ENCODE data around the gene CCDC51.

Gene CCDC51

GRCh38 chr3:48422681-48423080, 17.2 kb downstream of the CCDC51 start:
- TF ChIP-seq CTCF (IDR thresholded peaks at IDR 0.05; ENCODE audit: low read depth, low read length) (no peak), EZH2phosphoT487 (IDR thresholded peaks at IDR 0.05; ENCODE audit: low read depth) (no peak)
- no peak overlapping the region for H3K27ac ChIP-seq (ENCODE audit: low read length)
- no peaks in the 10 kb centered on the region for H3K9me3 ChIP-seq (ENCODE audit: insufficient read depth, low read length)
- peaks cover 4% of the 10 kb centered on the region; the same call in 1 of the 2 replicates for H4K20me1 ChIP-seq (ENCODE audit: insufficient read depth, low read length)
- no peaks in the 10 kb centered on the region for H3K27me3 ChIP-seq (ENCODE audit: low read depth, low read length)
- peaks cover 13% of the 10 kb centered on the region; the same call in 1 of the 2 replicates for H3K4me1 ChIP-seq (ENCODE audit: low read length)
- peaks cover 4% of the 10 kb centered on the region for H3K36me3 ChIP-seq (replicated peaks; ENCODE audit: low read depth, low read length)
- no peak overlapping the region for H3K4me3 ChIP-seq (ENCODE audit: low read length)
- no peak overlapping the region for H3K9ac ChIP-seq (ENCODE audit: low read length)
- no peak overlapping the region for H3K4me2 ChIP-seq (ENCODE audit: low read length)
- peaks cover 18% of the 10 kb centered on the region for H3K79me2 ChIP-seq (ENCODE audit: low read length)
- no peak overlapping the region for H2AFZ ChIP-seq (ENCODE audit: low read depth, low read length)

GRCh38 chr3:48422272-48422671, 17.6 kb downstream of the CCDC51 start:
- TF ChIP-seq CTCF (IDR thresholded peaks at IDR 0.05; ENCODE audit: low read depth, low read length) (peak; percentile 39), EZH2phosphoT487 (IDR thresholded peaks at IDR 0.05; ENCODE audit: low read depth) (no peak)
- no peak overlapping the region for H3K4me2 ChIP-seq (ENCODE audit: low read length)
- peaks cover 9% of the 10 kb centered on the region; the same call in 1 of the 2 replicates for H3K4me1 ChIP-seq (ENCODE audit: low read length)
- no peak overlapping the region for H2AFZ ChIP-seq (ENCODE audit: low read depth, low read length)
- H3K36me3 ChIP-seq (replicated peaks; ENCODE audit: low read depth, low read length), result peaks cover 4% of the 10 kb centered on the region
- no peak overlapping the region for H3K9ac ChIP-seq (ENCODE audit: low read length)
- H3K4me3 ChIP-seq (ENCODE audit: low read length), result no peak overlapping the region
- H3K9me3 ChIP-seq (ENCODE audit: insufficient read depth, low read length), result no peaks in the 10 kb centered on the region
- peaks cover 4% of the 10 kb centered on the region; the same call in 1 of the 2 replicates for H4K20me1 ChIP-seq (ENCODE audit: insufficient read depth, low read length)
- no peak overlapping the region for H3K27ac ChIP-seq (ENCODE audit: low read length)
- H3K27me3 ChIP-seq (ENCODE audit: low read depth, low read length), result no peaks in the 10 kb centered on the region
- peaks cover 14% of the 10 kb centered on the region for H3K79me2 ChIP-seq (ENCODE audit: low read length)

GRCh38 chr3:48420561-48420960, 19.4 kb downstream of the CCDC51 start:
- H3K36me3 ChIP-seq (replicated peaks; ENCODE audit: low read depth, low read length), result peaks cover 4% of the 10 kb centered on the region
- no peaks in the 10 kb centered on the region for H3K9me3 ChIP-seq (ENCODE audit: insufficient read depth, low read length)

GRCh38 chr3:48419597-48419996, 20.3 kb downstream of the CCDC51 start:
- Histone ChIP-seq H3K79me2 (ENCODE audit: low read length) (no peaks in the 10 kb centered on the region), H2AFZ (ENCODE audit: low read depth, low read length) (no peak overlapping the region), H3K36me3 (replicated peaks; ENCODE audit: low read depth, low read length) (peaks cover 4% of the 10 kb centered on the region), H3K4me2 (ENCODE audit: low read length) (no peak overlapping the region), H3K4me3 (ENCODE audit: low read length) (no peak overlapping the region), H3K27ac (ENCODE audit: low read length) (no peak overlapping the region), H3K4me1 (ENCODE audit: low read length) (peaks cover 4% of the 10 kb centered on the region; the same call in 1 of the 2 replicates), H3K9ac (ENCODE audit: low read length) (no peak overlapping the region), H4K20me1 (ENCODE audit: insufficient read depth, low read length) (no peaks in the 10 kb centered on the region; the same call in 1 of the 2 replicates), H3K9me3 (ENCODE audit: insufficient read depth, low read length) (no peaks in the 10 kb centered on the region), H3K27me3 (ENCODE audit: low read depth, low read length) (no peaks in the 10 kb centered on the region)
- TF ChIP-seq CTCF (IDR thresholded peaks at IDR 0.05; ENCODE audit: low read depth, low read length) (no peak), EZH2phosphoT487 (IDR thresholded peaks at IDR 0.05; ENCODE audit: low read depth) (no peak)

More at GRCh38 chr3:48420561-48420960, 19.4 kb downstream of the CCDC51 start:
- H3K4me3 ChIP-seq (ENCODE audit: low read length), result no peak overlapping the region
- no peaks in the 10 kb centered on the region; the same call in 1 of the 2 replicates for H4K20me1 ChIP-seq (ENCODE audit: insufficient read depth, low read length)
- TF ChIP-seq EZH2phosphoT487 (IDR thresholded peaks at IDR 0.05; ENCODE audit: low read depth) (no peak), CTCF (IDR thresholded peaks at IDR 0.05; ENCODE audit: low read depth, low read length) (no peak)
- peaks cover 4% of the 10 kb centered on the region; the same call in 1 of the 2 replicates for H3K4me1 ChIP-seq (ENCODE audit: low read length)
- H3K9ac ChIP-seq (ENCODE audit: low read length), result no peak overlapping the region
- H2AFZ ChIP-seq (ENCODE audit: low read depth, low read length), result no peak overlapping the region
- H3K27me3 ChIP-seq (ENCODE audit: low read depth, low read length), result no peaks in the 10 kb centered on the region
- H3K4me2 ChIP-seq (ENCODE audit: low read length), result no peak overlapping the region
- no peak overlapping the region for H3K27ac ChIP-seq (ENCODE audit: low read length)
- H3K79me2 ChIP-seq (ENCODE audit: low read length), result no peaks in the 10 kb centered on the region
